GM21515 (cell line): ENCODE data around the gene PHF21B.

ENCODE experiments used
- ATAC-seq: cut with Tn5 transposase; IDR thresholded peaks from one replicate; pipeline ENCODE4 v1.9.1; 2021; ENCODE audit not compliant: unreplicated experiment

The PHF21B gene

DNA sequence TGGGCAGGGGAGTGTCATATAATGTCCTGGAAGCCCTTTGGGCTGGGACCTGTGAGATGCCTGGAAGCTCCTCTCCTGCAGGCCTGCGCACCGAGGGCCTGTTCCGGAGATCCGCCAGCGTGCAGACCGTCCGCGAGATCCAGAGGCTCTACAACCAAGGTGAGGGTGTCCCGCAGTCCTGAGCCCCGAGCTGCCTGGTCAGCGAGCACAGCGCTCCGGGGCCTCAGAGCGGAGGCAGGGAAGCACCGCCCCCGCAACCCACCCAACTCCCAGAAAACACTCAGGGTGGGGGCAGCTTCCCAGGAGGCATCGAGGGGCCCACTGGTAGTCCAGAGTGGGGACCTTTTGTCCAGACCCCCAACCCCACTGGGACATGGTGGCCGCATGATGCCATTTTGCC lies 161.9 kb downstream of the PHF21B start:
- ATAC-seq, result no peak

GRCh38 chr22:44847380-44847779 lies 162.4 kb downstream of the PHF21B start:
- ATAC-seq, result no peak

GRCh38 chr22:44846726-44847275 lies 163.0 kb downstream of the PHF21B start:
- ATAC-seq, result no peak

DNA sequence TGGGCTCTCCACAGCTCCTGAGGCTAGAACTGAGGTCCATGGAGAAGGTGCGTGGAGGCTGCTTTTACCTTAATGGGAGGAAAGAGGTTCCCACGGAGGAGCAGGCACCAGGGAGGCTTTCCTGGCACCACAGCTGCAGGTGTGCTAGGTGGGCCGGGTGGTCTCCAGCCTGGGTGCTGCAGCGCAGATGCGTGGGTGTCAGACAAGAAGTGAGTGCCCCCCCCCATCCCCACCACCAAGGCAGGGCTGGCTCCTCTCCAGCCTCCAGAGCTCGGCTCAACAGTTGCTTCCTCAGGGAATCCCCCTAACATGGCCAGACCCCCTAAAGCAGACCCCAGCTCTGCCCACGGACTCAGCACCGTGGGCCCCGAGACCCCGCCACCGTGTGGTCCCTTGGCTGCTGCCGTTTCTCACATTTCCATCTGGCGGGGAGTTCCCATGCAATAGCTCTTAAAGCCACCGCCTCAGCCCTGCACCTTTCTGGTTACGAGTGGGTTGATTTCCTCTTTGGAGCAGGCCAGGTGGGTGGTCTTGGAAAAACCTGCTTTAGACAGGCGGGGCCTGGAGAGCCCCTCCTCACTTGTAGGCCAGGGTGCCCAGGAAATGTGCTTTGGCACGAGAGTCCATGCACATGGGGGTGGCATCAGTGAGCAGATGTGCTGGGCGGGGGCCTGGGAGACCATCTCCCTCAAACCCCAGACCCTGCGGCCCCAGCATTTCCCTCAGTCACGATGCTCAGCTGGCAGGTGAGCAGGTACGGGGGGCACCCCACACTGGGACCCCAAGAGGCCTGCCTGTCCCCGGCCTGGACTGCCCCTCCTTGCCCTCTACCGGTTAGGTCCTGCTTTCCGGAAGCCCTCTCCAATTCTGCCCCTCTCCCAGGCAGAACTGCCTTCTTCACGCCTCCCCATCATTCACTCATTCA lies 163.7 kb downstream of the PHF21B start:
- ATAC-seq, result no peak

DNA sequence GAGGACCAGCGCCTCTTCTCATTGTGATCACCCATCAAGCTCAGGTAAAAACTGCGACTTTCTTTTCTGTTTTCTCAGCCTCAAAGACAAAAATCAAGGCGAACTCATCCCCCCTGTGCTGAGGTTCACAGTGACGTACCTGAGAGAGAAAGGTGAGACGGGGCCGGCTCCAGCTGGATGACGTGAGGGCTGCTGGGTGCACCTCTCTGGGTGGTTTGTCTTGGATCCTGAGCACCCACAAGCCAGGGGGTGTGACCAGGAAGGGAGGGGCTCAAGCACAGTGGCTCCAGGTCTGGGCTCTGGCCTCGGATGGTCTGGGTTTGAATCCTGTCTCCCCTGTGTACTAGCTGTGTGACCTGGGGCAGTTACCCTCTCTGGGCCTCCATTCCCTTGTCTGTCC lies 164.6 kb downstream of the PHF21B start:
- no peak for ATAC-seq

- ATAC-seq, result no peak
Measured at GRCh38 chr22:44842417-44842816, 167.4 kb downstream of the PHF21B start.

- no peak for ATAC-seq
Measured at GRCh38 chr22:44840611-44841322, 169.0 kb downstream of the PHF21B start.

- ATAC-seq, result no peak
Measured at GRCh38 chr22:44839721-44840120, 170.1 kb downstream of the PHF21B start.

DNA sequence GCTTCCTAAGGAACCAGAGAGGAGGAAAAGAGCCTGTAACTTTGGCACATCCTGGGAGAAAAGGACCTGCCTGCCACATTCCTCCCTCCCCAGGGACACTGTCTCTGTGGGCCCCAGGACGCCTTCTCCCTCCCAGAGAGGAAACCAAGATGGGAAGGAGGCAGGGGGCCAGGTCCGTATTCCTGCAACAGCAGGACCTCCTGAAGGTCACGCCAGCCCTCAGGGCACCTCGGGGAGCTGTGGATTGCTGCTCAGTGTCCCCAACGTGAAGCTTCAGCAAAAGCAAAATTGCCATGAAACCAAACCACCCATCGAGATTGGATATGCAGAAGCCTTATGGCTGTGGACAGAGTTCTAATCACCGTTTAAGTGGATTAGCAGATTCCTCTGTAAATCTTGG lies 170.7 kb downstream of the PHF21B start:
- ATAC-seq, result no peak

- ATAC-seq, result no peak
Measured at GRCh38 chr22:44838316-44839016, 171.3 kb downstream of the PHF21B start.

GRCh38 chr22:44837481-44837880 lies 172.3 kb downstream of the PHF21B start:
- no peak for ATAC-seq

- no peak for ATAC-seq
Measured at GRCh38 chr22:44834065-44834464, 175.7 kb downstream of the PHF21B start.

DNA sequence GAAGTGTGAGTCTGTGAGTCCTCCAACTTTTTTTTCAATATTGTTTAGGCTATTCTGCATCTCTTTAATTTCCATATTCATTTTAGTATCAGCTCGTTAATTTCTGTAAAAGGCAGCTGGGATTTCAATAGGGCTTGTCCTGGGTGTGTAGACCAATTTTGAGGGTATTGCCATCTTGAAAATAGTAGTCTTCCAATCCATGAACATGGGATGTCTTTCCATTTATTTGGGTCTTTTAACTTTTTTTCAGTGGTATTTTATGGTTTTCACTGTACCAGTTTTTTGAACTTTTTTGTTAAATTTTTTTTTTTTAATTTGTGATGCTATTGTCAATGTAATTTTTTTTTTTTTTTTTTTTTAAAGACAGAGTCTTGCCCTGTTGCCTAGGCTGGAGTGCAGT lies 177.9 kb downstream of the PHF21B start:
- ATAC-seq, result no peak
